Measurements from ENCODE around the gene MUC6. TPM values are rescaled to one million over a fixed set of nuclear protein-coding genes. Genes with fewer than 3 reads are reported as not detected.

The MUC6 gene
- total RNA-seq, 1 donor from 2014 or later = not detected

GRCh38 chr11:1034001-1034400 lies 2.5 kb downstream of the MUC6 start:
- Mint-ChIP-seq H3K4me3 (no peak overlapping the region), H3K36me3 (ENCODE audit: low read depth) (no peaks in the 10 kb centered on the region)

DNA sequence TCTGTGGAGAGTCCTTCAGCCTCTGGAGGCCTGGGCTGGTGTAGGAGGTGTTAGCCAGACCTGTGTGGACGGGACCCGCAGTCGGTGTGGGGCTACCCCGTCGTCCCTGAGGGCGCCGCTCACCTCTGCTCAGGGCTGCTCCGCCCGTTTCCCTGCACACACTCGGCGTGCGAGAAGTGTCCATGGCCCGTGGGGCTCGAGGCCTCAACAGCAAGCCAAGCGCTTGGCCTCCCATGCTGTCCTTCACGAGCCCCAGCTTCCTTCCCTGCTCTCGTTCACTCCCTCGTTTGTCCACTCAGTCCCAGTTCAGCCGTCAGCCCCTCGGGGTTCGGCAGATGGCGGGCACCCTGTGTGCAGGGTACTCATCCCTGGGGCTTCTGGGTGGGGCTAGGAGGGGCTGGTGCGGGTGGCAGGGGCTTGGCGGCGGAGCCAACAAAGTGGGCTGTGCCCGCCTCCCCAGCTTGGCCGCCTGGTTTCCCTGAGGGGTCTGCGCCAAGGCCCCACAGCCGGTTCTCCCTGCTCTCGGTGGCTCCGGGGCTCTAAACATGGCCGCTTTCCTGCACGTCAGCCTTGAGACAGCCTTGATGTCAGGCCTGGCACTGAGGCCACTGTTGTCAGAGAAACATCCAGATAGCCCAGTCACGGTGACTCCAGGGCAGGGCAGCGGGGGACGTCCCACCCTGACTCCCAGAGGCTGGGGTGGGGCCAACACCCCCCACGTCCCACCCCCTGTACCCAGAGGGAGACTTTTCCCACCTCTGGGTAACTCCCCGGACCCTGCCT lies 3.3 kb downstream of the MUC6 start:
- Mint-ChIP-seq H3K4me1 (no peaks in the 10 kb centered on the region), H3K36me3 (ENCODE audit: low read depth) (no peaks in the 10 kb centered on the region), H3K27ac (ENCODE audit: unreplicated experiment) (no peak overlapping the region), H3K4me3 (no peak overlapping the region), H3K9me3 (no peaks in the 10 kb centered on the region), H3K27me3 (ENCODE audit: low read depth) (no peaks in the 10 kb centered on the region)
- TF ChIP-seq, protein P1, sequence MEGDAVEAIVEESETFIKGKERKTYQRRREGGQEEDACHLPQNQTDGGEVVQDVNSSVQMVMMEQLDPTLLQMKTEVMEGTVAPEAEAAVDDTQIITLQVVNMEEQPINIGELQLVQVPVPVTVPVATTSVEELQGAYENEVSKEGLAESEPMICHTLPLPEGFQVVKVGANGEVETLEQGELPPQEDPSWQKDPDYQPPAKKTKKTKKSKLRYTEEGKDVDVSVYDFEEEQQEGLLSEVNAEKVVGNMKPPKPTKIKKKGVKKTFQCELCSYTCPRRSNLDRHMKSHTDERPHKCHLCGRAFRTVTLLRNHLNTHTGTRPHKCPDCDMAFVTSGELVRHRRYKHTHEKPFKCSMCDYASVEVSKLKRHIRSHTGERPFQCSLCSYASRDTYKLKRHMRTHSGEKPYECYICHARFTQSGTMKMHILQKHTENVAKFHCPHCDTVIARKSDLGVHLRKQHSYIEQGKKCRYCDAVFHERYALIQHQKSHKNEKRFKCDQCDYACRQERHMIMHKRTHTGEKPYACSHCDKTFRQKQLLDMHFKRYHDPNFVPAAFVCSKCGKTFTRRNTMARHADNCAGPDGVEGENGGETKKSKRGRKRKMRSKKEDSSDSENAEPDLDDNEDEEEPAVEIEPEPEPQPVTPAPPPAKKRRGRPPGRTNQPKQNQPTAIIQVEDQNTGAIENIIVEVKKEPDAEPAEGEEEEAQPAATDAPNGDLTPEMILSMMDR (conservative IDR thresholded peaks at IDR 0.05) = no peak
- no peak for DNase-seq (ENCODE audit: low read depth, low spot score)

More at GRCh38 chr11:1034001-1034400, 2.5 kb downstream of the MUC6 start:
- Mint-ChIP-seq H3K27me3 (ENCODE audit: low read depth) (no peaks in the 10 kb centered on the region), H3K27ac (ENCODE audit: unreplicated experiment) (no peak overlapping the region), H3K4me1 (no peaks in the 10 kb centered on the region), H3K9me3 (no peaks in the 10 kb centered on the region)
- TF ChIP-seq, protein P1 (conservative IDR thresholded peaks at IDR 0.05) = no peak
- DNase-seq (ENCODE audit: low read depth, low spot score) = no peak

GRCh38 chr11:1032310-1032891 lies 4.1 kb downstream of the MUC6 start:
- Mint-ChIP-seq H3K4me1 (no peaks in the 10 kb centered on the region), H3K36me3 (ENCODE audit: low read depth) (no peaks in the 10 kb centered on the region), H3K27ac (ENCODE audit: unreplicated experiment) (no peak overlapping the region), H3K9me3 (no peaks in the 10 kb centered on the region), H3K27me3 (ENCODE audit: low read depth) (no peaks in the 10 kb centered on the region), H3K4me3 (no peak overlapping the region)
- no peak for DNase-seq (ENCODE audit: low read depth, low spot score)
- TF ChIP-seq, protein P1 (conservative IDR thresholded peaks at IDR 0.05) = no peak

DNA sequence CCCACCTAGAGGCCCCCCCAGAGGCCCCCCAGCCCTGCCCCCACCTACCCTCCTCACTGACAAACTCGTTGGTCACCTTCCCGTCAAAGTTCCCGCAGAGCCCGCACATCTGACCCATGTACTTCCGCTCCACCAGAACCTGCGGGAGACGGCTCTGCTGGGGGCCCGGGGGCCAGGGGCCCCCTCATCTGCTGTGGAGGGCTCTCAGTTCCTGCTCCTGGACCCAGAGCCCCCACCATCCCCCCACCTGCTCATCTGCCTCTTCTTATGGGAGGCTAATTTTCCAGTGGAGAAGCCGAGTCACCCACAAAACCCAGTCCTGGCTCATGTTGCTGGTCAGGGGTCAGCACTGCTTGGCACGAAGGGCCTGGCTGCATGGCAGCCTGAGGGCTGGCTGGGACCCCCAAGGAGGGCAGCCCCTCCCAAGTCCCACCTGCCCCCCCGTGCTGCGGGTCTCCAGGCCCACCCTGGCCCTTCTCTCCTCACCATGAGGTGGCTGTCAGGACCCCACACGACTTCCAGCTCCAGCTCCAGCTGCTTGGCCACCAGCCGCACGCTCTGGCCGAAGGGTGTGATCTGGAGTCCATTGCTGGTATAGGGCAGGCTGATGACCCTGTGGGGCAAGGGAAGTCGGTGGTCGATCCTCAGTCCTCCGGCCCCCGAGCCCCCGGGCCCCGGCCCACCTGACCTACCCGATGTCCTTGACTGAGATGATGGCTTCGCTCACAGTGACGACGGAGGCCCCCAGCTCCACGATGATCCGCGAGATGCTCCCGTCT lies 5.2 kb downstream of the MUC6 start:
- no peaks in the 10 kb centered on the region for H3K9me3 Mint-ChIP-seq
- TF ChIP-seq, protein P1 (conservative IDR thresholded peaks at IDR 0.05) = no peak
- no peak overlapping the region for H3K4me3 Mint-ChIP-seq
- DNase-seq (ENCODE audit: low read depth, low spot score) = no peak
- H3K27me3 Mint-ChIP-seq (ENCODE audit: low read depth) = no peaks in the 10 kb centered on the region
- no peak overlapping the region for H3K27ac Mint-ChIP-seq (ENCODE audit: unreplicated experiment)
- no peaks in the 10 kb centered on the region for H3K4me1 Mint-ChIP-seq
- no peaks in the 10 kb centered on the region for H3K36me3 Mint-ChIP-seq (ENCODE audit: low read depth)

DNA sequence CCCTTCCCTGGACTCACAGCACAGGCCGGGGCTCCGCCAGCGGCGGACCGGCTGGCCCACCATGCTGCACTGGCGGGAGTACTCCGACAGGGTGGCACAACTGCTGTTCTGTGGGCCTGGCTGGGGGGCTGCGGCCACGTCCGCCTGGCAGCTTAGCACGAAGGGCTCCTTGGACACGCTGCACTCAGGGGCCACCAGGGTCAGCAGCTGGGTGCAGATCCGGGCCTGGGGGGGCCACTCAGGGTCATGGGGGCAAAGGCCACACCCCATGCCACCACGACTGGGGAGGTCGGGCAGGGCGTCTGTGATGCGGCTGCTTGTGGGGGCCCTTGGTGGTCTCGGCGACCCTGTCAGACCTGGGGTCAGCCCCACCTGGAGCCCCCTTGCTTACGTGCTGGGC lies 6.0 kb downstream of the MUC6 start:
- TF ChIP-seq, protein P1 (conservative IDR thresholded peaks at IDR 0.05) = no peak
- no peaks in the 10 kb centered on the region for H3K9me3 Mint-ChIP-seq
- H3K27me3 Mint-ChIP-seq (ENCODE audit: low read depth) = no peaks in the 10 kb centered on the region
- no peaks in the 10 kb centered on the region for H3K4me1 Mint-ChIP-seq
- DNase-seq (ENCODE audit: low read depth, low spot score) = no peak
- H3K4me3 Mint-ChIP-seq = no peak overlapping the region
- no peaks in the 10 kb centered on the region for H3K36me3 Mint-ChIP-seq (ENCODE audit: low read depth)
- H3K27ac Mint-ChIP-seq (ENCODE audit: unreplicated experiment) = no peak overlapping the region

All from neural crest cell (in vitro differentiated cells).